ENCODE results near the gene TCF25. TPM values are rescaled to one million over a fixed set of nuclear protein-coding genes. Genes with fewer than 3 reads are reported as not detected.

The TCF25 gene
- total and polyA plus RNA-seq, 10 donors, result 113 to 412 (median 251) TPM

DNA sequence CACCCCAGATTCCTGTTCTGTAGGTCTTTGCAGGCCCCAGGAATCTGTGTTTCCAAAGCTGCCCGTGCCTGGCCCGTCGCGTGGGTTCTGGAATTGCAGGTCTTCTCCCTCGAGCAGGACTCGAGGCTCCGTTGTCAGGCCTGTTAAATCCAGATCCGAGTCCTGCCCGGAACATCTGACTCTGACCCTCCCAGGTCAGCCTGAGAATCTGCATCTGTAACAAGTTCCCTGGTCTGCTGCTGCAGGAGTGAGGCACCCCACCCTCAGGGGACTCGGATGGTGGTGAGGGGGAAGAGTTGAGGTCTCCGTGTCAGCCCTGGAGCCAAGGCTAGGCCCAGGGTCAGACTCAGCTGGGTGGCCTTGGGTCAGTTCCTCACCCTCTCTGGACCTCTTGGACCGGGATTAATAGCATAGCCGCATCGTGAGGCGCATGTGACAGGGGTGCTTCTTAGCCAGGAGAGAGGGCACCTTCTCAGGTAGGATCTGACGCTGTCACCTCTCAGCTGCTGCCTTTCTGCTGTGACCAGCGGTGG is 36.3 kb upstream of the TCF25 start:
- no peaks in the 10 kb centered on the region for H3K36me3 ChIP-seq
- H3K27me3 ChIP-seq (replicated peaks in 1 of 7), result peaks cover 0 to 16% (median 0%) of the 10 kb centered on the region in 7 donors
- peaks cover 0 to 7% (median 0%) of the 10 kb centered on the region in 8 donors for H3K9me3 ChIP-seq
- H3K4me3 ChIP-seq, result peak overlapping the region in 3 of 8 donors; percentile 1 to 53 (median 16)
- TF ChIP-seq POLR2AphosphoS5 (IDR thresholded peaks at IDR 0.05), result no peak
- TF ChIP-seq, protein P1, sequence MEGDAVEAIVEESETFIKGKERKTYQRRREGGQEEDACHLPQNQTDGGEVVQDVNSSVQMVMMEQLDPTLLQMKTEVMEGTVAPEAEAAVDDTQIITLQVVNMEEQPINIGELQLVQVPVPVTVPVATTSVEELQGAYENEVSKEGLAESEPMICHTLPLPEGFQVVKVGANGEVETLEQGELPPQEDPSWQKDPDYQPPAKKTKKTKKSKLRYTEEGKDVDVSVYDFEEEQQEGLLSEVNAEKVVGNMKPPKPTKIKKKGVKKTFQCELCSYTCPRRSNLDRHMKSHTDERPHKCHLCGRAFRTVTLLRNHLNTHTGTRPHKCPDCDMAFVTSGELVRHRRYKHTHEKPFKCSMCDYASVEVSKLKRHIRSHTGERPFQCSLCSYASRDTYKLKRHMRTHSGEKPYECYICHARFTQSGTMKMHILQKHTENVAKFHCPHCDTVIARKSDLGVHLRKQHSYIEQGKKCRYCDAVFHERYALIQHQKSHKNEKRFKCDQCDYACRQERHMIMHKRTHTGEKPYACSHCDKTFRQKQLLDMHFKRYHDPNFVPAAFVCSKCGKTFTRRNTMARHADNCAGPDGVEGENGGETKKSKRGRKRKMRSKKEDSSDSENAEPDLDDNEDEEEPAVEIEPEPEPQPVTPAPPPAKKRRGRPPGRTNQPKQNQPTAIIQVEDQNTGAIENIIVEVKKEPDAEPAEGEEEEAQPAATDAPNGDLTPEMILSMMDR (IDR thresholded peaks at IDR 0.05 in 8 of 11, conservative IDR thresholded peaks at IDR 0.05 in 3 of 11), result no peak
- no peak for TF ChIP-seq POLR2A (IDR thresholded peaks at IDR 0.05)
- peak overlapping the region in 4 of 8 donors; percentile 25 to 70 (median 63) for H3K27ac ChIP-seq
- H3K4me1 ChIP-seq, result peaks cover 0 to 31% (median 18%) of the 10 kb centered on the region in 6 donors
- intact Hi-C loops (cut with DNase I; ENCODE audit: low total_unique reads), result no loop called here
- DNase-seq, result no peak
- 85 to 92% (median 91%) methylated on average over 9 to 17 of the region's 17 CpGs for WGBS, 5 donors

DNA sequence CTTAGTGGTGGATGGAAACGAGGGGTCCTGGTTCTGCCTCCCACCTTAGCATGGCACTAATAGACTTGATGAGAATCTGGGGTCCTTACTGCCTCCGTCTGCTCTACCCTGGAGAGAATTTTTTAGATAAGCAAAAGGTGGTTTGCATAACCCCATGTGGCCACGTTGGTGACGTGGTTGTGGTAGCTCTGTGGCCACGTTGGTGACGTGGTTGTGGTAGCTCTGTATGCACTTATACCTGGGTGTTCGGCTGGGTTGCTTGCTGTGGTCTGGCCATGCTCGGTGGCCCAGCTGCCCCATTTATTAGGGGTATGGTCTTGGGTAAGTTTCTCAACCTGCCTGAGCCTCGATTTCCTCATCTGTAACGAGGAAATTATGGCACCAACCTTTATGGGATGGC is 32.1 kb upstream of the TCF25 start:
- no peaks in the 10 kb centered on the region for H3K36me3 ChIP-seq
- H3K4me3 ChIP-seq, result no peak overlapping the region
- no peak for DNase-seq
- peak in 1 of 3 donors; percentile 58 for TF ChIP-seq POLR2AphosphoS5 (IDR thresholded peaks at IDR 0.05)
- TF ChIP-seq, protein P1 (IDR thresholded peaks at IDR 0.05 in 8 of 11, conservative IDR thresholded peaks at IDR 0.05 in 3 of 11), result no peak
- intact Hi-C loops (cut with DNase I; ENCODE audit: low total_unique reads), result no loop called here
- 48 to 65% (median 57%) methylated on average over 10 of the region's 10 CpGs for WGBS, 5 donors
- peaks cover 0 to 47% (median 27%) of the 10 kb centered on the region in 6 donors for H3K4me1 ChIP-seq
- peaks cover 0 to 8% (median 0%) of the 10 kb centered on the region in 7 donors for H3K27me3 ChIP-seq (replicated peaks in 1 of 7)
- no peaks in the 10 kb centered on the region for H3K9me3 ChIP-seq
- H3K27ac ChIP-seq, result no peak overlapping the region

DNA sequence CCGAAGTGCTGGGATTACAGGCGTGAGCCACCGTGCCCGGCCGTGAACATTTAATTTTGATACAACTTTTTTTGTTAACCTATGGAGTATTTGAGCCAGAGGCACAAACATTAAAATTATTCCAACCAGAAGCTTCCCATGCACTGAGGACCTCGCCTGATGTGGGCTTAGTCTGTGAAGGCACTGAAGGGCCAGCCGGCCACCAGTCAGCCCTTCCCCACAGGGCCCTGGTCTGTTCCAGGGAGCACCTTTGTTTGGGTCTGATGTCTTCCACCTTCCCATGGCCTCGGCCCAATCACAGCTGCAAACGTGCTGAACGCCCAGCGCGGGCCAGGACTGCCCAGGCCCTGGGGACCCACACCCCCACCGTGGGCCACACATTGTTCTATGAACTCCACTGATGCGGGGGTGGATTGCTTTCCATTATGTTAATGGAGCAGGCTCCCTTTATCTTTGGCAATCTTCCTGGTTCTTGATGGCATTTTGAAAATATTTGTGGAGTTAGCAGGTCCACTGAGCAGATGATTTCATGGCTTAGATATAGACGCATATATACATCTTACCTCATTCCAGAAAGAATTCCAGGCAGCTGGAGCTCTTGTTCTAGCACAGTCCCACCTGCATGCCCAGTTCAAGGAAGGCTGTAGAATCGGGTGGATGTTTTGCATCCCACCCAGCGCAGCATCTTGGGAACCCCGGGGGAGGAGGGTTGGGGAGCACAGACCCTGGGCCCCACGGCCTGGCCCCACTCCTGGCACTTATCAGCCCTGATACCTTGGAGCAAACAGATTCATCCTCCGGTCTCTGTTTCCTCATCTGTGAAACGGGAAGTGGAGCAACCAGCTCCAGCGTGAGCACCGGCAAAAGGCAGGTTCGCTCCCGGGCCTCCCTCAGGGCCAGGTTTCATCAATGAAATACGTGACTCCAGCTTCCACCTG is 30.7 kb upstream of the TCF25 start:
- intact Hi-C loops (cut with DNase I; ENCODE audit: low total_unique reads), result no loop called here
- Histone ChIP-seq H3K36me3 (no peaks in the 10 kb centered on the region), H3K9me3 (no peaks in the 10 kb centered on the region), H3K4me1 (peaks cover 0 to 36% (median 19%) of the 10 kb centered on the region in 6 donors), H3K4me3 (no peak overlapping the region), H3K27me3 (replicated peaks in 1 of 7) (peaks cover 0 to 8% (median 0%) of the 10 kb centered on the region in 7 donors), H3K27ac (no peak overlapping the region)
- no peak for DNase-seq
- no peak for TF ChIP-seq POLR2AphosphoS5 (IDR thresholded peaks at IDR 0.05)
- TF ChIP-seq, protein P1 (IDR thresholded peaks at IDR 0.05 in 8 of 11, conservative IDR thresholded peaks at IDR 0.05 in 3 of 11), result no peak
- TF ChIP-seq POLR2A (IDR thresholded peaks at IDR 0.05), result no peak
- 76 to 84% (median 77%) methylated on average over 26 of the region's 26 CpGs for WGBS, 5 donors

Measured in spleen (tissue), 11 donors.